ENCODE data around the gene FAM174C.
A peak's percentile ranks its signal among the peaks of the same experiment; 100 is the strongest.

FAM174C gene

GRCh38 chr19:1279782-1280341, 4.5 kb downstream of the FAM174C start (continued):
- no peak for TF ChIP-seq TSHZ1 (tag by site-specific recombination; IDR thresholded peaks at IDR 0.05; ENCODE audit: borderline replicate concordance)
- TF ChIP-seq ZNF223 (tag by site-specific recombination; IDR thresholded peaks at IDR 0.05): no peak
- peak; percentile 45; the same call in 1 of the 2 replicates for TF ChIP-seq PATZ1 (tag by site-specific recombination; IDR thresholded peaks at IDR 0.05)
- TF ChIP-seq SETDB1 (IDR thresholded peaks at IDR 0.05; ENCODE audit: insufficient read length, low read length): no peak
- TF ChIP-seq KLF1 (tag by site-specific recombination; IDR thresholded peaks at IDR 0.05): 0 out of 2 replicates have a peak, but pooled peaks have one; percentile 9
- TF ChIP-seq, protein P1, sequence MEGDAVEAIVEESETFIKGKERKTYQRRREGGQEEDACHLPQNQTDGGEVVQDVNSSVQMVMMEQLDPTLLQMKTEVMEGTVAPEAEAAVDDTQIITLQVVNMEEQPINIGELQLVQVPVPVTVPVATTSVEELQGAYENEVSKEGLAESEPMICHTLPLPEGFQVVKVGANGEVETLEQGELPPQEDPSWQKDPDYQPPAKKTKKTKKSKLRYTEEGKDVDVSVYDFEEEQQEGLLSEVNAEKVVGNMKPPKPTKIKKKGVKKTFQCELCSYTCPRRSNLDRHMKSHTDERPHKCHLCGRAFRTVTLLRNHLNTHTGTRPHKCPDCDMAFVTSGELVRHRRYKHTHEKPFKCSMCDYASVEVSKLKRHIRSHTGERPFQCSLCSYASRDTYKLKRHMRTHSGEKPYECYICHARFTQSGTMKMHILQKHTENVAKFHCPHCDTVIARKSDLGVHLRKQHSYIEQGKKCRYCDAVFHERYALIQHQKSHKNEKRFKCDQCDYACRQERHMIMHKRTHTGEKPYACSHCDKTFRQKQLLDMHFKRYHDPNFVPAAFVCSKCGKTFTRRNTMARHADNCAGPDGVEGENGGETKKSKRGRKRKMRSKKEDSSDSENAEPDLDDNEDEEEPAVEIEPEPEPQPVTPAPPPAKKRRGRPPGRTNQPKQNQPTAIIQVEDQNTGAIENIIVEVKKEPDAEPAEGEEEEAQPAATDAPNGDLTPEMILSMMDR (tag by site-specific recombination; IDR thresholded peaks at IDR 0.05): peak; percentile 95
- no peak for TF ChIP-seq MEIS1 (CRISPR knock-in tag; IDR thresholded peaks at IDR 0.05; ENCODE audit: borderline replicate concordance)
- TF ChIP-seq ZNF664 (tag by site-specific recombination; IDR thresholded peaks at IDR 0.05): no peak
- TF ChIP-seq KLF8 (tag by site-specific recombination; IDR thresholded peaks at IDR 0.05): no peak
- peak; percentile 38; the same call in 1 of the 2 replicates for TF ChIP-seq SP7 (tag by site-specific recombination; IDR thresholded peaks at IDR 0.05)
- TF ChIP-seq ZNF530 (tag by site-specific recombination; IDR thresholded peaks at IDR 0.05; ENCODE audit: low read depth): no peak
- TF ChIP-seq ZNF175 (tag by site-specific recombination; IDR thresholded peaks at IDR 0.05): no peak
- no peak for TF ChIP-seq ZNF24 (tag by site-specific recombination; IDR thresholded peaks at IDR 0.05)
- no peak for TF ChIP-seq ZNF37A (tag by site-specific recombination; IDR thresholded peaks at IDR 0.05)
- no peak for TF ChIP-seq OSR2 (tag by site-specific recombination; IDR thresholded peaks at IDR 0.05)
- TF ChIP-seq TRIM28 (IDR thresholded peaks at IDR 0.05; ENCODE audit: borderline replicate concordance, low read length): no peak
- no peak for TF ChIP-seq ZNF169 (tag by site-specific recombination; IDR thresholded peaks at IDR 0.05)
- TF ChIP-seq ZNF121 (tag by site-specific recombination; IDR thresholded peaks at IDR 0.05): no peak
- TF ChIP-seq ZNF48 (tag by site-specific recombination; IDR thresholded peaks at IDR 0.05): no peak
- TF ChIP-seq, protein P2, sequence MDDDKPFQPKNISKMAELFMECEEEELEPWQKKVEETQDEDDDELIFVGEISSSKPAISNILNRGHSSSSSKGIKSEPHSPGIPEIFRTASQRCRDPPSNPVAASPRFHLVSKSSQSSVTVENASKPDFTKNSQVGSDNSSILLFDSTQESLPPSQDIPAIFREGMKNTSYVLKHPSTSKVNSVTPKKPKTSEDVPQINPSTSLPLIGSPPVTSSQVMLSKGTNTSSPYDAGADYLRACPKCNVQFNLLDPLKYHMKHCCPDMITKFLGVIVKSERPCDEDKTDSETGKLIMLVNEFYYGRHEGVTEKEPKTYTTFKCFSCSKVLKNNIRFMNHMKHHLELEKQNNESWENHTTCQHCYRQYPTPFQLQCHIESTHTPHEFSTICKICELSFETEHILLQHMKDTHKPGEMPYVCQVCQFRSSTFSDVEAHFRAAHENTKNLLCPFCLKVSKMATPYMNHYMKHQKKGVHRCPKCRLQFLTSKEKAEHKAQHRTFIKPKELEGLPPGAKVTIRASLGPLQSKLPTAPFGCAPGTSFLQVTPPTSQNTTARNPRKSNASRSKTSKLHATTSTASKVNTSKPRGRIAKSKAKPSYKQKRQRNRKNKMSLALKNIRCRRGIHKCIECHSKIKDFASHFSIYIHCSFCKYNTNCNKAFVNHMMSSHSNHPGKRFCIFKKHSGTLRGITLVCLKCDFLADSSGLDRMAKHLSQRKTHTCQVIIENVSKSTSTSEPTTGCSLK (tag by site-specific recombination; IDR thresholded peaks at IDR 0.05): no peak
- no peak for TF ChIP-seq KLF10 (tag by site-specific recombination; IDR thresholded peaks at IDR 0.05)
- no peak for TF ChIP-seq ZNF777 (tag by site-specific recombination; IDR thresholded peaks at IDR 0.05; ENCODE audit: borderline replicate concordance)
- no peak for TF ChIP-seq ZNF184 (tag by site-specific recombination; IDR thresholded peaks at IDR 0.05)
- TF ChIP-seq YY1 (tag by site-specific recombination; IDR thresholded peaks at IDR 0.05): no peak
- no peak for TF ChIP-seq ZSCAN23 (tag by site-specific recombination; IDR thresholded peaks at IDR 0.05)
- TF ChIP-seq SALL2 (tag by site-specific recombination; IDR thresholded peaks at IDR 0.05; ENCODE audit: borderline replicate concordance): no peak
- no peak for TF ChIP-seq HOXD13 (CRISPR knock-in tag; IDR thresholded peaks at IDR 0.05; ENCODE audit: borderline replicate concordance)
- TF ChIP-seq ZNF426 (tag by site-specific recombination; IDR thresholded peaks at IDR 0.05): no peak
- TF ChIP-seq ZNF626 (tag by site-specific recombination; IDR thresholded peaks at IDR 0.05): no peak
- TF ChIP-seq ZNF473 (tag by site-specific recombination; IDR thresholded peaks at IDR 0.05): no peak
- TF ChIP-seq ZNF221 (tag by site-specific recombination; IDR thresholded peaks at IDR 0.05; ENCODE audit: borderline replicate concordance): no peak
